BLaER1 (cell line): Measurements from ENCODE around the gene SLC6A3.
"Not testable (repeated sequence)": the region's sequence is repeated elsewhere in the genome, so short reads cannot be mapped to it uniquely, and the experiment has no call there.

ENCODE experiments used
- H3K27ac ChIP-seq: shearing (Covaris generic); formaldehyde crosslinking; 2 replicates; pipeline ENCODE4 v1.8.1; 2022
- H3K27me3 ChIP-seq: shearing (Covaris generic); formaldehyde crosslinking; 2 replicates; pipeline ENCODE4 v1.8.1; 2022
- H3K36me3 ChIP-seq: shearing (Covaris generic); formaldehyde crosslinking; 2 replicates; pipeline ENCODE4 v1.8.1; 2022
- H3K4me1 ChIP-seq: shearing (Covaris generic); formaldehyde crosslinking; 2 replicates; pipeline ENCODE4 v1.8.1; 2022
- H3K4me2 ChIP-seq: shearing (Covaris generic); formaldehyde crosslinking; 2 replicates; pipeline ENCODE4 v1.8.1; 2022
- H3K4me3 ChIP-seq: shearing (Covaris generic); formaldehyde crosslinking; 2 replicates; pipeline ENCODE4 v1.8.1; 2022
- H3K9ac ChIP-seq: shearing (Covaris generic); formaldehyde crosslinking; 2 replicates; pipeline ENCODE4 v1.8.1; 2022
- H3K9me3 ChIP-seq: shearing (Covaris generic); formaldehyde crosslinking; 2 replicates; pipeline ENCODE4 v1.8.1; 2022
- H4K20me1 ChIP-seq: shearing (Covaris generic); formaldehyde crosslinking; 2 replicates; pipeline ENCODE4 v1.8.1; 2022
- Cebpa-rat ChIP-seq: shearing (Covaris generic); IDR thresholded peaks from 2 replicates; pipeline ENCODE4 v1.8.1; 2022

The SLC6A3 gene

GRCh38 chr5:1435369-1435768 is 9.9 kb downstream of the SLC6A3 start:
- TF ChIP-seq Cebpa-rat: no peak
- H3K4me2 ChIP-seq: no peak overlapping the region
- no peak overlapping the region for H3K27ac ChIP-seq
- H3K9ac ChIP-seq: no peak overlapping the region
- no peak overlapping the region for H3K4me3 ChIP-seq
- H3K36me3 ChIP-seq: no peaks in the 10 kb centered on the region
- peaks cover 23% of the 10 kb centered on the region for H3K9me3 ChIP-seq
- H3K4me1 ChIP-seq: peaks cover 21% of the 10 kb centered on the region
- no peaks in the 10 kb centered on the region for H4K20me1 ChIP-seq
- H3K27me3 ChIP-seq: no peaks in the 10 kb centered on the region

- no peak overlapping the region for H3K9ac ChIP-seq
- H3K27me3 ChIP-seq: no peaks in the 10 kb centered on the region
- H3K4me2 ChIP-seq: no peak overlapping the region
- TF ChIP-seq Cebpa-rat: no peak
- H3K9me3 ChIP-seq: peaks cover 53% of the 10 kb centered on the region
- H4K20me1 ChIP-seq: no peaks in the 10 kb centered on the region
- H3K4me1 ChIP-seq: peaks cover 13% of the 10 kb centered on the region
- H3K4me3 ChIP-seq: no peak overlapping the region
- no peaks in the 10 kb centered on the region for H3K36me3 ChIP-seq
- H3K27ac ChIP-seq: no peak overlapping the region
Observed at GRCh38 chr5:1432296-1432695, 12.9 kb downstream of the SLC6A3 start.

- Histone ChIP-seq H3K4me1 (peaks cover 9% of the 10 kb centered on the region), H3K9me3 (peaks cover 57% of the 10 kb centered on the region), H3K36me3 (no peaks in the 10 kb centered on the region), H3K9ac (no peak overlapping the region), H3K27ac (no peak overlapping the region), H3K4me2 (no peak overlapping the region), H3K4me3 (no peak overlapping the region), H4K20me1 (no peaks in the 10 kb centered on the region), H3K27me3 (no peaks in the 10 kb centered on the region)
- no peak for TF ChIP-seq Cebpa-rat
Observed at GRCh38 chr5:1431896-1432295, 13.3 kb downstream of the SLC6A3 start.

GRCh38 chr5:1431021-1431811 is 14.0 kb downstream of the SLC6A3 start:
- no peaks in the 10 kb centered on the region for H4K20me1 ChIP-seq
- no peak overlapping the region for H3K9ac ChIP-seq
- peaks cover 64% of the 10 kb centered on the region for H3K9me3 ChIP-seq
- H3K27ac ChIP-seq: no peak overlapping the region
- no peak overlapping the region for H3K4me3 ChIP-seq
- no peak overlapping the region for H3K4me2 ChIP-seq
- H3K36me3 ChIP-seq: no peaks in the 10 kb centered on the region
- 0 out of 2 replicates have a peak, but pooled peaks cover 2% of the 10 kb centered on the region for H3K4me1 ChIP-seq
- no peak for TF ChIP-seq Cebpa-rat
- no peaks in the 10 kb centered on the region for H3K27me3 ChIP-seq

- H3K9me3 ChIP-seq: peaks cover 72% of the 10 kb centered on the region
- no peaks in the 10 kb centered on the region for H3K27me3 ChIP-seq
- H3K27ac ChIP-seq: no peak overlapping the region
- no peak overlapping the region for H3K9ac ChIP-seq
- H3K4me3 ChIP-seq: no peak overlapping the region
- no peaks in the 10 kb centered on the region for H3K4me1 ChIP-seq
- no peaks in the 10 kb centered on the region for H3K36me3 ChIP-seq
- no peaks in the 10 kb centered on the region for H4K20me1 ChIP-seq
- no peak overlapping the region for H3K4me2 ChIP-seq
- TF ChIP-seq Cebpa-rat: no peak
Observed at GRCh38 chr5:1430121-1430795, 15.0 kb downstream of the SLC6A3 start.

- Histone ChIP-seq H3K36me3 (no peaks in the 10 kb centered on the region), H3K27ac (no peak overlapping the region), H3K4me1 (no peaks in the 10 kb centered on the region), H3K9ac (no peak overlapping the region), H3K4me3 (no peak overlapping the region), H3K9me3 (peaks cover 76% of the 10 kb centered on the region), H3K27me3 (no peaks in the 10 kb centered on the region), H3K4me2 (no peak overlapping the region), H4K20me1 (no peaks in the 10 kb centered on the region)
- no peak for TF ChIP-seq Cebpa-rat
Observed at GRCh38 chr5:1429496-1429895, 15.7 kb downstream of the SLC6A3 start.

- no peak for TF ChIP-seq Cebpa-rat
- no peaks in the 10 kb centered on the region for H4K20me1 ChIP-seq
- H3K27ac ChIP-seq: no peak overlapping the region
- H3K9ac ChIP-seq: no peak overlapping the region
- H3K4me3 ChIP-seq: no peak overlapping the region
- peaks cover 74% of the 10 kb centered on the region for H3K9me3 ChIP-seq
- H3K36me3 ChIP-seq: no peaks in the 10 kb centered on the region
- H3K27me3 ChIP-seq: no peaks in the 10 kb centered on the region
- no peaks in the 10 kb centered on the region for H3K4me1 ChIP-seq
- no peak overlapping the region for H3K4me2 ChIP-seq
Observed at GRCh38 chr5:1429066-1429465, 16.2 kb downstream of the SLC6A3 start.

GRCh38 chr5:1428107-1428506 is 17.1 kb downstream of the SLC6A3 start:
- Histone ChIP-seq H3K27ac (no peak overlapping the region), H3K9me3 (peaks cover 64% of the 10 kb centered on the region), H3K9ac (no peak overlapping the region), H3K4me2 (no peak overlapping the region), H3K27me3 (no peaks in the 10 kb centered on the region), H3K4me1 (no peaks in the 10 kb centered on the region), H4K20me1 (no peaks in the 10 kb centered on the region), H3K4me3 (0 out of 2 replicates have a peak overlapping the region, but pooled peaks have one; percentile 14), H3K36me3 (no peaks in the 10 kb centered on the region)
- no peak for TF ChIP-seq Cebpa-rat

- Histone ChIP-seq H3K9ac (no peak overlapping the region), H3K4me2 (no peak overlapping the region), H3K27ac (no peak overlapping the region), H3K4me3 (no peak overlapping the region), H3K27me3 (no peaks in the 10 kb centered on the region), H3K36me3 (no peaks in the 10 kb centered on the region), H3K4me1 (peaks cover 24% of the 10 kb centered on the region), H3K9me3 (peaks cover 47% of the 10 kb centered on the region), H4K20me1 (no peaks in the 10 kb centered on the region)
- TF ChIP-seq Cebpa-rat: no peak
Observed at GRCh38 chr5:1424716-1425115, 20.5 kb downstream of the SLC6A3 start.

GRCh38 chr5:1423901-1424603 is 21.2 kb downstream of the SLC6A3 start:
- Histone ChIP-seq H4K20me1 (no peaks in the 10 kb centered on the region), H3K36me3 (no peaks in the 10 kb centered on the region), H3K4me1 (peaks cover 31% of the 10 kb centered on the region), H3K27me3 (no peaks in the 10 kb centered on the region), H3K27ac (no peak overlapping the region), H3K4me2 (no peak overlapping the region), H3K9ac (no peak overlapping the region), H3K9me3 (peaks cover 40% of the 10 kb centered on the region), H3K4me3 (no peak overlapping the region)
- no peak for TF ChIP-seq Cebpa-rat

- H3K4me2 ChIP-seq, H3K4me3 ChIP-seq, H4K20me1 ChIP-seq, H3K27me3 ChIP-seq, H3K9ac ChIP-seq, H3K36me3 ChIP-seq, H3K27ac ChIP-seq: not testable (repeated sequence)
- Histone ChIP-seq H3K4me1 (peaks cover 36% of the 10 kb centered on the region), H3K9me3 (peaks cover 31% of the 10 kb centered on the region)
Observed at GRCh38 chr5:1422522-1422921, 22.7 kb downstream of the SLC6A3 start.
